Uterus (tissue), 4 donors: ENCODE measurements around the gene INHBB. TPM values are rescaled to one million over a fixed set of nuclear protein-coding genes. Genes with fewer than 3 reads are reported as not detected.

ENCODE experiments used
- DNase-seq, 2 donors: peaks; one replicate each; pipeline ENCODE4 v3.0.0-alpha.2; 2019 to 2020
- H3K27ac ChIP-seq, 2 donors: fragments of 200-600 bp; sonication (generic); 1 replicate in 1 of 2; 2 replicates in 1 of 2; pipeline ENCODE4 v1.5.1; 2016 to 2018
- H3K27me3 ChIP-seq, 2 donors: fragments of 200-600 bp; sonication (generic); one replicate each; pipeline ENCODE4 v1.5.1; 2018 to 2019; ENCODE audit warnings: control low read depth in 1 of 2
- H3K36me3 ChIP-seq, 2 donors: fragments of 200-600 bp; sonication (generic); one replicate each; pipeline ENCODE4 v1.5.1; 2019; ENCODE audit warnings: control low read depth in 1 of 2
- H3K4me1 ChIP-seq, 2 donors: fragments of 200-600 bp; sonication (generic); one replicate each; pipeline ENCODE4 v1.5.1; 2018 to 2019; ENCODE audit warnings: control low read depth in 1 of 2
- H3K4me3 ChIP-seq, 2 donors: fragments of 200-600 bp; sonication (generic); 1 replicate in 1 of 2; 2 replicates in 1 of 2; pipeline ENCODE4 v1.5.1; 2018 to 2019; ENCODE audit warnings: mild to moderate bottlenecking in 1 of 2
- H3K9me3 ChIP-seq, 2 donors: fragments of 200-600 bp; sonication (generic); one replicate each; pipeline ENCODE4 v1.5.1; 2019; ENCODE audit warnings: control low read depth in 1 of 2
- CTCF ChIP-seq, 4 experiments: fragments of 200-600 bp in 2 of 4; fragments of 450-650 bp in 2 of 4; sonication (generic) in 2 of 4; IDR thresholded peaks; one replicate each; pipeline ENCODE4 v1.5.1; 2016 to 2019; ENCODE audit warnings: antibody characterized with exemption in 4 of 4, mild to moderate bottlenecking in 2 of 4, moderate library complexity in 1 of 4
- POLR2A ChIP-seq, 2 donors: fragments of 450-650 bp; IDR thresholded peaks; one replicate each; pipeline ENCODE4 v1.6.1; 2016; ENCODE audit warnings: antibody characterized with exemption in 2 of 2, mild to moderate bottlenecking in 1 of 2, moderate library complexity in 1 of 2
- intact Hi-C: fragments of 100-400 bp; cut with DNase I; formaldehyde crosslinking; loops from one replicate; pipeline ENCODE4 v1.15.1; 2023; ENCODE audit warnings: low total_unique reads
- total RNA-seq, 4 donors: library from RNA; depleted of rRNA in 3 of 4; stranded (reverse); fragments of >200 nt in 3 of 4; gene quantifications; one replicate each; pipeline versions ENCODE4 v1.1.0 to v1.2.4, GENCODE V29; 2014 to 2023
- donor health status: DM: yes; HTN: yes; CAD: no.

Gene INHBB
- total RNA-seq, 4 donors from 2014 or later: 0.35 to 18.1 (median 4.2) TPM

GRCh38 chr2:120330946-120331822 is 14.8 kb upstream of the INHBB start:
- Histone ChIP-seq H3K4me1 (no peaks in the 10 kb centered on the region), H3K27me3 (no peaks in the 10 kb centered on the region), H3K4me3 (no peak overlapping the region), H3K9me3 (no peaks in the 10 kb centered on the region), H3K27ac (no peak overlapping the region), H3K36me3 (no peaks in the 10 kb centered on the region)
- no peak for DNase-seq
- TF ChIP-seq POLR2A (IDR thresholded peaks at IDR 0.05): no peak
- TF ChIP-seq CTCF (IDR thresholded peaks at IDR 0.05): no peak
- intact Hi-C loops: no loop called here

- no peaks in the 10 kb centered on the region for H3K36me3 ChIP-seq
- TF ChIP-seq CTCF (IDR thresholded peaks at IDR 0.05): no peak
- TF ChIP-seq POLR2A (IDR thresholded peaks at IDR 0.05): no peak
- no peaks in the 10 kb centered on the region for H3K9me3 ChIP-seq
- H3K4me3 ChIP-seq: no peak overlapping the region
- H3K4me1 ChIP-seq: no peaks in the 10 kb centered on the region
- H3K27me3 ChIP-seq: no peaks in the 10 kb centered on the region
- DNase-seq: no peak
- intact Hi-C loops: no loop called here
- H3K27ac ChIP-seq: no peak overlapping the region
These were observed 14.0 kb upstream of the INHBB start for GRCh38 chr2:120331903-120332302.

- no peaks in the 10 kb centered on the region for H3K27me3 ChIP-seq
- no peak for DNase-seq
- H3K9me3 ChIP-seq: no peaks in the 10 kb centered on the region
- no peaks in the 10 kb centered on the region for H3K36me3 ChIP-seq
- H3K4me1 ChIP-seq: no peaks in the 10 kb centered on the region
- no peak overlapping the region for H3K27ac ChIP-seq
- TF ChIP-seq CTCF (IDR thresholded peaks at IDR 0.05) (no peak), POLR2A (IDR thresholded peaks at IDR 0.05) (no peak)
- intact Hi-C loops: no loop called here
- no peak overlapping the region for H3K4me3 ChIP-seq
These were observed 13.6 kb upstream of the INHBB start for GRCh38 chr2:120332384-120332783.

- no peak for DNase-seq
- no peaks in the 10 kb centered on the region for H3K36me3 ChIP-seq
- H3K4me1 ChIP-seq: no peaks in the 10 kb centered on the region
- intact Hi-C loops: no loop called here
- no peak overlapping the region for H3K27ac ChIP-seq
- H3K9me3 ChIP-seq: no peaks in the 10 kb centered on the region
- no peaks in the 10 kb centered on the region for H3K27me3 ChIP-seq
- TF ChIP-seq POLR2A (IDR thresholded peaks at IDR 0.05) (no peak), CTCF (IDR thresholded peaks at IDR 0.05) (no peak)
- no peak overlapping the region for H3K4me3 ChIP-seq
These were observed 11.9 kb upstream of the INHBB start for GRCh38 chr2:120334068-120334467.

GRCh38 chr2:120336749-120337148 is 9.2 kb upstream of the INHBB start:
- intact Hi-C loops: no loop called here
- TF ChIP-seq CTCF (IDR thresholded peaks at IDR 0.05) (no peak), POLR2A (IDR thresholded peaks at IDR 0.05) (no peak)
- no peak overlapping the region for H3K4me3 ChIP-seq
- H3K4me1 ChIP-seq: no peaks in the 10 kb centered on the region
- DNase-seq: no peak
- H3K27ac ChIP-seq: no peak overlapping the region
- no peaks in the 10 kb centered on the region for H3K27me3 ChIP-seq
- H3K9me3 ChIP-seq: no peaks in the 10 kb centered on the region
- no peaks in the 10 kb centered on the region for H3K36me3 ChIP-seq
